Prostate gland (tissue), 2 donors: ENCODE measurements around the gene IGF2BP3.

Source experiments
- POLR2A ChIP-seq: fragments of 450-650 bp; IDR thresholded peaks from one replicate; pipeline ENCODE4 v1.6.1; 2016; ENCODE audit warnings: antibody characterized with exemption, mild to moderate bottlenecking
- TF ChIP-seq, protein P1 (sequence below), 4 experiments: fragments of 200-600 bp in 2 of 4; fragments of 450-650 bp in 2 of 4; sonication (generic) in 2 of 4; IDR thresholded peaks; 1 replicate in 3 of 4; 2 replicates in 1 of 4; pipeline ENCODE4 v1.5.1; 2016 to 2019; ENCODE audit warnings: antibody characterized with exemption in 4 of 4, mild to moderate bottlenecking in 2 of 4, moderate library complexity in 2 of 4

DNA sequence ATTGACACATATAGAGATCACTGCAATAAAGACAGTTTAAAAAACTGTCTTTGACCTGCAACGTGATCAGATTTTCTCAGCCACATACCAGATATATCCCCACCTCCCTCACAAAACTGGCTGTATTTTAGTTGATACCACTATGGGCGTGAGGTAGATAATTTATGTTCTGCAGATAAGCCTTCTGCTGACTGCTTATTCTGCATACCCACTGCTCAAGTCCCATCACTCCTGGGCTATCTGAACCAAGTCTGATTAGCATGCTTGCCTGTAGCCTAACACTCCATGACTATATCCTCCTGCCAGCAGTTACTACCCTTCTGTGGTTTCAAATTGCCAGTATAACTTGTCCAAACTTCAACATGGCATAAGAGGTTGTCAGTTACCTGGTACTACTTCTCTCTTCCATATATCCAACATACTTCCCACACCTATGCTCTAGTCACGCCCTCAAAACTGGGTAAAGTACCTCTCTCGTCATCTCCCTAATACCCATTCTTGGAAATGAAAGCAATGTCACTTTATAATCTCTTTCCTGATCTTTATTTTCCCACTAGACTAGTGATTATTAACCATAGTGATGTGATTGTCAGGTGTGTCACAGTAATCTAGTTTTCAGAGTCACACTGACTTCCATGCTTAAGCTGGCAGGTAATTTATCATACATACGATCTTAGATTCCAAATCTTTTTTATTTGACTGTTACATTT is 100.4 kb downstream of the IGF2BP3 start:
- TF ChIP-seq, protein P1, sequence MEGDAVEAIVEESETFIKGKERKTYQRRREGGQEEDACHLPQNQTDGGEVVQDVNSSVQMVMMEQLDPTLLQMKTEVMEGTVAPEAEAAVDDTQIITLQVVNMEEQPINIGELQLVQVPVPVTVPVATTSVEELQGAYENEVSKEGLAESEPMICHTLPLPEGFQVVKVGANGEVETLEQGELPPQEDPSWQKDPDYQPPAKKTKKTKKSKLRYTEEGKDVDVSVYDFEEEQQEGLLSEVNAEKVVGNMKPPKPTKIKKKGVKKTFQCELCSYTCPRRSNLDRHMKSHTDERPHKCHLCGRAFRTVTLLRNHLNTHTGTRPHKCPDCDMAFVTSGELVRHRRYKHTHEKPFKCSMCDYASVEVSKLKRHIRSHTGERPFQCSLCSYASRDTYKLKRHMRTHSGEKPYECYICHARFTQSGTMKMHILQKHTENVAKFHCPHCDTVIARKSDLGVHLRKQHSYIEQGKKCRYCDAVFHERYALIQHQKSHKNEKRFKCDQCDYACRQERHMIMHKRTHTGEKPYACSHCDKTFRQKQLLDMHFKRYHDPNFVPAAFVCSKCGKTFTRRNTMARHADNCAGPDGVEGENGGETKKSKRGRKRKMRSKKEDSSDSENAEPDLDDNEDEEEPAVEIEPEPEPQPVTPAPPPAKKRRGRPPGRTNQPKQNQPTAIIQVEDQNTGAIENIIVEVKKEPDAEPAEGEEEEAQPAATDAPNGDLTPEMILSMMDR (IDR thresholded peaks at IDR 0.05) = no peak
- TF ChIP-seq POLR2A = no peak
